Embryonic facial prominence (tissue), 1 donor: ENCODE measurements around the gene RPL22L1.
"Not testable (repeated sequence)": the region's sequence is repeated elsewhere in the genome, so short reads cannot be mapped to it uniquely, and the experiment has no call there.

Experiments used
- DNase-seq: peaks from one replicate; pipeline ENCODE4 v3.0.0-alpha.2; 2016; ENCODE audit errors: extremely low spot score

The RPL22L1 gene

GRCh38 chr3:170869645-170870593, at the start of gene RPL22L1:
RPL22L1 (minus strand) TSS chr3:170870195; CDS start chr3:170870167, 28 bp downstream.
- DNase-seq = peak; percentile 88

- DNase-seq = no peak
Observed at GRCh38 chr3:170918715-170919114, 48.7 kb upstream of the RPL22L1 start.

GRCh38 chr3:170914690-170915089, 44.7 kb upstream of the RPL22L1 start:
- DNase-seq = no peak

GRCh38 chr3:170914212-170914611, 44.2 kb upstream of the RPL22L1 start:
- no peak for DNase-seq

GRCh38 chr3:170911051-170911450, 41.1 kb upstream of the RPL22L1 start:
- DNase-seq = no peak

GRCh38 chr3:170910542-170910941, 40.5 kb upstream of the RPL22L1 start:
- no peak for DNase-seq

GRCh38 chr3:170909129-170909903, 39.3 kb upstream of the RPL22L1 start:
- no peak for DNase-seq

- peak; percentile 89 for DNase-seq
Observed at GRCh38 chr3:170908235-170909116, 38.5 kb upstream of the RPL22L1 start, which contains the start of gene EIF5A2. EIF5A2 (minus strand) TSS chr3:170908637; CDS start chr3:170907806, 831 bp downstream.

GRCh38 chr3:170907637-170908234, 37.7 kb upstream of the RPL22L1 start:
- DNase-seq = no peak

GRCh38 chr3:170905862-170906261, 35.9 kb upstream of the RPL22L1 start:
- no peak for DNase-seq

GRCh38 chr3:170903123-170903522, 33.1 kb upstream of the RPL22L1 start:
- no peak for DNase-seq

GRCh38 chr3:170899455-170899854, 29.5 kb upstream of the RPL22L1 start:
- no peak for DNase-seq

GRCh38 chr3:170897978-170898377, 28.0 kb upstream of the RPL22L1 start:
- no peak for DNase-seq

GRCh38 chr3:170897199-170897598, 27.2 kb upstream of the RPL22L1 start:
- DNase-seq = not testable (repeated sequence)

GRCh38 chr3:170896781-170897180, 26.8 kb upstream of the RPL22L1 start:
- no peak for DNase-seq

- DNase-seq = not testable (repeated sequence)
Observed at GRCh38 chr3:170896333-170896732, 26.3 kb upstream of the RPL22L1 start.

GRCh38 chr3:170893895-170894294, 23.9 kb upstream of the RPL22L1 start:
- no peak for DNase-seq

GRCh38 chr3:170889630-170890029, 19.6 kb upstream of the RPL22L1 start:
- no peak for DNase-seq

- no peak for DNase-seq
Observed at GRCh38 chr3:170889132-170889531, 19.1 kb upstream of the RPL22L1 start.

- not testable (repeated sequence) for DNase-seq
Observed at GRCh38 chr3:170884109-170884930, 14.3 kb upstream of the RPL22L1 start.
